HG03575 (cell line): ENCODE data around the gene FLYWCH2.

ENCODE experiments used
- ATAC-seq: cut with Tn5 transposase; IDR thresholded peaks from one replicate; pipeline ENCODE4 v1.9.1; 2021; ENCODE audit not compliant: unreplicated experiment, insufficient number of reproducible peaks, low FRiP score; ENCODE audit errors: extremely low read depth

FLYWCH2 gene

GRCh38 chr16:2874032-2874911 is 8.7 kb upstream of the FLYWCH2 start:
- no peak for ATAC-seq

GRCh38 chr16:2874912-2875362 is 8.1 kb upstream of the FLYWCH2 start:
- ATAC-seq, result no peak

- no peak for ATAC-seq
Measured at GRCh38 chr16:2879854-2880508, 3.0 kb upstream of the FLYWCH2 start.

- ATAC-seq, result no peak
Measured at GRCh38 chr16:2881783-2882649, 999 bp upstream of the FLYWCH2 start.

GRCh38 chr16:2883458-2883908 is 468 bp downstream of the FLYWCH2 start:
- ATAC-seq, result no peak

GRCh38 chr16:2884041-2884451 is 1.0 kb downstream of the FLYWCH2 start:
- ATAC-seq, result no peak

- ATAC-seq, result no peak
Measured at GRCh38 chr16:2894231-2894630, 11.2 kb downstream of the FLYWCH2 start.

GRCh38 chr16:2895813-2896212 is 12.8 kb downstream of the FLYWCH2 start:
- no peak for ATAC-seq

- ATAC-seq, result no peak
Measured at GRCh38 chr16:2896480-2897010, 13.5 kb downstream of the FLYWCH2 start.

- no peak for ATAC-seq
Measured at GRCh38 chr16:2897110-2897509, 14.1 kb downstream of the FLYWCH2 start.

GRCh38 chr16:2898831-2899563 is 16.0 kb downstream of the FLYWCH2 start:
- ATAC-seq, result no peak

- ATAC-seq, result no peak
Measured at GRCh38 chr16:2899564-2900072, 16.6 kb downstream of the FLYWCH2 start.

- no peak for ATAC-seq
Measured at GRCh38 chr16:2900526-2901075, 17.6 kb downstream of the FLYWCH2 start.

GRCh38 chr16:2902337-2903130 is 19.5 kb downstream of the FLYWCH2 start:
- ATAC-seq, result no peak

- no peak for ATAC-seq
Measured at GRCh38 chr16:2904100-2904921, 21.3 kb downstream of the FLYWCH2 start.

GRCh38 chr16:2904922-2905240 is 21.9 kb downstream of the FLYWCH2 start:
- ATAC-seq, result no peak
